Measurements from ENCODE around the gene TMEM63B. TPM values are rescaled to one million over a fixed set of nuclear protein-coding genes. Genes with fewer than 3 reads are reported as not detected.

Gene TMEM63B
- total and polyA plus RNA-seq, 9 of the 15 experiments (the other 6 are each of a cell fraction or from before 2014, with no cell fraction given): 0.14 to 39.4 (median 14.4) TPM

DNA sequence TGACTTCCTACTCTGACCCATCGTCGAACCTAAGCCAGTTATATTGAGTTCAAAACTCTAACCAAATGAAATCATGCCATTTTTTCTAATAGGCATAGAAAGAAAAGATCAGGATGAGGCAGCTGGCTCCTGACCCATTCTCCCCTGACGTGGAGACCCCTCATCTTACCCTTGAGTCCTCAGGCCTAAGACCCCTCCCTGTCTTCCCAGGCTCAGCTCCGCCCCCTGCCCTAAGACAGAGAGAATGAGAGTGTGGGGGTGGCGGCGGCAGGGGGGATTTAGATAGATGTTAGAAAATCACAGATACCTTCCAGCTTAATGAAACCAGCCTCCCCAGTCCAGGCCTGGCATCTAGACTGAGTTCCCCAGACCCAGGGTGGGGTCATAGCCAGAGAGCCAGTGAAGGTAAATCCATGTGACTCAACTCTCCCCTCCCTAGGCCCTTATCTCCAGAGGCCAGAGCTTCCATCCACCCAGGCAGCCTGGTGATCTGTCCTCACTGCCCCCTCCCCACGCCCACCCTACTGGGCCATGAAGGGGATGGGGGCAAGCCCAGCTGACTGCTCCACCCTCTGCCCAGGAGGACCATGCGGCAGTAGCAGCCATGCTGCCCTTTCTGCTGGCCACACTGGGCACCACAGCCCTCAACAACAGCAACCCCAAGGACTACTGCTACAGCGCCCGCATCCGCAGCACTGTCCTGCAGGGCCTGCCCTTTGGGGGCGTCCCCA lies 6.8 kb downstream of the TMEM63B start (continued):
- TF ChIP-seq, protein P1, sequence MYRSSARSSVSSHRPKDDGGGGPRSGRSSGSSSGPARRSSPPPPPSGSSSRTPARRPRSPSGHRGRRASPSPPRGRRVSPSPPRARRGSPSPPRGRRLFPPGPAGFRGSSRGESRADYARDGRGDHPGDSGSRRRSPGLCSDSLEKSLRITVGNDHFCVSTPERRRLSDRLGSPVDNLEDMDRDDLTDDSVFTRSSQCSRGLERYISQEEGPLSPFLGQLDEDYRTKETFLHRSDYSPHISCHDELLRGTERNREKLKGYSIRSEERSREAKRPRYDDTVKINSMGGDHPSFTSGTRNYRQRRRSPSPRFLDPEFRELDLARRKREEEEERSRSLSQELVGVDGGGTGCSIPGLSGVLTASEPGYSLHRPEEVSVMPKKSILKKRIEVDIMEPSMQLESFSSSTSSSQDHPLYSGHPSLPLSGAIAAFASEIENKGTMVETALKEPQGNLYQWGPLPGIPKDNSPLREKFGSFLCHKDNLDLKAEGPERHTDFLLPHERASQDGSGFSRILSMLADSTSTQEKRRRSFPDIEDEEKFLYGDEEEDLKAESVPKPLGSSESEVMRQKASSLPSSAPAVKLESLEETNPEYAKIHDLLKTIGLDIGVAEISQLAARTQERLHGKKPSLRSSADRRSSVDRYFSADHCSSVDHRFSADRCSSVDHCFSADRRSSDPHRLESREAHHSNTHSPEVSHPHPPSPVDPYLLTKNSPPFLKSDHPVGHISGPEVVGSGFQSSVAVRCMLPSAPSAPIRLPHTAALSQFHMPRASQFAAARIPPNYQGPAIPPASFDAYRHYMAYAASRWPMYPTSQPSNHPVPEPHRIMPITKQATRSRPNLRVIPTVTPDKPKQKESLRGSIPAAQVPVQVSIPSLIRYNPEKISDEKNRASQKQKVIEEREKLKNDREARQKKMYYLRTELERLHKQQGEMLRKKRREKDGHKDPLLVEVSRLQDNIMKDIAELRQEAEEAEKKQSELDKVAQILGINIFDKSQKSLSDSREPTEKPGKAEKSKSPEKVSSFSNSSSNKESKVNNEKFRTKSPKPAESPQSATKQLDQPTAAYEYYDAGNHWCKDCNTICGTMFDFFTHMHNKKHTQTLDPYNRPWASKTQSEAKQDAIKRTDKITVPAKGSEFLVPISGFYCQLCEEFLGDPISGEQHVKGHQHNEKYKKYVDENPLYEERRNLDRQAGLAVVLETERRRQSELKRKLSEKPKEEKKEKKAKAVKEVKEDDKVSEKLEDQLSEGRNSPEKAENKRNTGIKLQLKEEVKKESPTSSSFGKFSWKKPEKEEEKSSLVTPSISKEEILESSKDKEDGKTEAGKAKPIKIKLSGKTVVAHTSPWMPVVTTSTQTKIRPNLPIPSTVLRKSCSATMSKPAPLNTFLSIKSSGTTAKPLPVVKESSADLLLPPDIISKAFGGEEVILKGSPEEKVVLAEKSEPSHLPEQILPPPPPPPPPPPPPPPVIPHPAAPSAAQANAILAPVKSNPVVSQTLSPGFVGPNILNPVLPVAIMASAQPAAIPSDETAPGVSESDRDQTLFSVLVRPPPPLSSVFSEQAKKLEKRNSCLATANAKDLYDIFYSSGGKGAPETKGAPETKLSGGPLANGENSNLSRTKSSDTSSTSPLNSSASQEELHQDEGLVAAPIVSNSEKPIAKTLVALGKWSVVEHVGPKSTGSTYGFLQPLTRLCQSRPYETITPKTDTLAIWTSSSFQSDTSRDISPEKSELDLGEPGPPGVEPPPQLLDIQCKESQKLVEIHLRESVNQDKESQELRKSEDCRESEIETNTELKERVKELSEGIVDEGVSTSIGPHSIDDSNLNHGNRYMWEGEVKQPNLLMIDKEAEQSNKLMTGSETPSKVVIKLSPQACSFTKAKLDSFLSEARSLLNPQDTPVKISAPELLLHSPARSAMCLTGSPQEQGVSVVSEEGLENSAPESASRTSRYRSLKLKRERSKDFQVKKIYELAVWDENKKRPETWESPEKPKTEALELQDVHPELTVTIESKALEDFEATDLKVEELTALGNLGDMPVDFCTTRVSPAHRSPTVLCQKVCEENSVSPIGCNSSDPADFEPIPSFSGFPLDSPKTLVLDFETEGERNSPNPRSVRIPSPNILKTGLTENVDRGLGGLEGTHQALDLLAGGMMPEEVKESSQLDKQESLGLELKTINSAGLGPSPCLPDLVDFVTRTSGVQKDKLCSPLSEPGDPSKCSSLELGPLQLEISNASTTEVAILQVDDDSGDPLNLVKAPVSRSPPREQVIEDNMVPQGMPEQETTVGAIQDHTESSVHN (IDR thresholded peaks at IDR 0.05; ENCODE audit: borderline replicate concordance in 1 of 2, low read depth in 1 of 2): no peak
- TF ChIP-seq ZKSCAN3 (CRISPR knock-in tag; IDR thresholded peaks at IDR 0.05) (no peak), ZNF778 (CRISPR knock-in tag; IDR thresholded peaks at IDR 0.05) (no peak), NFATC3 (IDR thresholded peaks at IDR 0.05) (no peak)
- TF ChIP-seq, protein P2, sequence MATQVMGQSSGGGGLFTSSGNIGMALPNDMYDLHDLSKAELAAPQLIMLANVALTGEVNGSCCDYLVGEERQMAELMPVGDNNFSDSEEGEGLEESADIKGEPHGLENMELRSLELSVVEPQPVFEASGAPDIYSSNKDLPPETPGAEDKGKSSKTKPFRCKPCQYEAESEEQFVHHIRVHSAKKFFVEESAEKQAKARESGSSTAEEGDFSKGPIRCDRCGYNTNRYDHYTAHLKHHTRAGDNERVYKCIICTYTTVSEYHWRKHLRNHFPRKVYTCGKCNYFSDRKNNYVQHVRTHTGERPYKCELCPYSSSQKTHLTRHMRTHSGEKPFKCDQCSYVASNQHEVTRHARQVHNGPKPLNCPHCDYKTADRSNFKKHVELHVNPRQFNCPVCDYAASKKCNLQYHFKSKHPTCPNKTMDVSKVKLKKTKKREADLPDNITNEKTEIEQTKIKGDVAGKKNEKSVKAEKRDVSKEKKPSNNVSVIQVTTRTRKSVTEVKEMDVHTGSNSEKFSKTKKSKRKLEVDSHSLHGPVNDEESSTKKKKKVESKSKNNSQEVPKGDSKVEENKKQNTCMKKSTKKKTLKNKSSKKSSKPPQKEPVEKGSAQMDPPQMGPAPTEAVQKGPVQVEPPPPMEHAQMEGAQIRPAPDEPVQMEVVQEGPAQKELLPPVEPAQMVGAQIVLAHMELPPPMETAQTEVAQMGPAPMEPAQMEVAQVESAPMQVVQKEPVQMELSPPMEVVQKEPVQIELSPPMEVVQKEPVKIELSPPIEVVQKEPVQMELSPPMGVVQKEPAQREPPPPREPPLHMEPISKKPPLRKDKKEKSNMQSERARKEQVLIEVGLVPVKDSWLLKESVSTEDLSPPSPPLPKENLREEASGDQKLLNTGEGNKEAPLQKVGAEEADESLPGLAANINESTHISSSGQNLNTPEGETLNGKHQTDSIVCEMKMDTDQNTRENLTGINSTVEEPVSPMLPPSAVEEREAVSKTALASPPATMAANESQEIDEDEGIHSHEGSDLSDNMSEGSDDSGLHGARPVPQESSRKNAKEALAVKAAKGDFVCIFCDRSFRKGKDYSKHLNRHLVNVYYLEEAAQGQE (IDR thresholded peaks at IDR 0.05; ENCODE audit: borderline replicate concordance): peak; percentile 17; the same call in 1 of the 2 replicates
- TF ChIP-seq, protein P2 (CRISPR knock-in tag; IDR thresholded peaks at IDR 0.05; ENCODE audit: low read depth): no peak
- TF ChIP-seq, protein P3, sequence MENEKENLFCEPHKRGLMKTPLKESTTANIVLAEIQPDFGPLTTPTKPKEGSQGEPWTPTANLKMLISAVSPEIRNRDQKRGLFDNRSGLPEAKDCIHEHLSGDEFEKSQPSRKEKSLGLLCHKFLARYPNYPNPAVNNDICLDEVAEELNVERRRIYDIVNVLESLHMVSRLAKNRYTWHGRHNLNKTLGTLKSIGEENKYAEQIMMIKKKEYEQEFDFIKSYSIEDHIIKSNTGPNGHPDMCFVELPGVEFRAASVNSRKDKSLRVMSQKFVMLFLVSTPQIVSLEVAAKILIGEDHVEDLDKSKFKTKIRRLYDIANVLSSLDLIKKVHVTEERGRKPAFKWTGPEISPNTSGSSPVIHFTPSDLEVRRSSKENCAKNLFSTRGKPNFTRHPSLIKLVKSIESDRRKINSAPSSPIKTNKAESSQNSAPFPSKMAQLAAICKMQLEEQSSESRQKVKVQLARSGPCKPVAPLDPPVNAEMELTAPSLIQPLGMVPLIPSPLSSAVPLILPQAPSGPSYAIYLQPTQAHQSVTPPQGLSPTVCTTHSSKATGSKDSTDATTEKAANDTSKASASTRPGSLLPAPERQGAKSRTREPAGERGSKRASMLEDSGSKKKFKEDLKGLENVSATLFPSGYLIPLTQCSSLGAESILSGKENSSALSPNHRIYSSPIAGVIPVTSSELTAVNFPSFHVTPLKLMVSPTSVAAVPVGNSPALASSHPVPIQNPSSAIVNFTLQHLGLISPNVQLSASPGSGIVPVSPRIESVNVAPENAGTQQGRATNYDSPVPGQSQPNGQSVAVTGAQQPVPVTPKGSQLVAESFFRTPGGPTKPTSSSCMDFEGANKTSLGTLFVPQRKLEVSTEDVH (IDR thresholded peaks at IDR 0.05; ENCODE audit: low read depth, partially characterized antibody): no peak
